ENCODE data around the gene THAP7. TPM values are rescaled to one million over a fixed set of nuclear protein-coding genes. Genes with fewer than 3 reads are reported as not detected.

THAP7 gene
- total and polyA plus RNA-seq, 2 of the 4 experiments (the other 2 are of a cell fraction) = 14.2 to 19.8 TPM

GRCh38 chr22:20995329-20996030 lies 6.4 kb downstream of the THAP7 start:
- Histone ChIP-seq H3K23ac (ENCODE audit: low read depth, low read length) (no peak overlapping the region), H2BK15ac (ENCODE audit: low read depth, low read length) (no peak overlapping the region), H3K18ac (ENCODE audit: low read depth, low read length) (no peak overlapping the region), H3K56ac (ENCODE audit: extremely low read depth, insufficient read depth, low read length) (no peak overlapping the region), H3K36me3 (ENCODE audit: control insufficient read depth, insufficient read depth, low read length) (peaks cover 68% of the 10 kb centered on the region), H3K4me2 (ENCODE audit: low read depth, low read length) (no peak overlapping the region), H3K9ac (ENCODE audit: low read depth, low read length) (no peak overlapping the region), H2BK20ac (ENCODE audit: low read depth, low read length) (no peak overlapping the region), H3K14ac (replicated peaks; ENCODE audit: low read depth, low read length) (no peak overlapping the region), H2BK5ac (ENCODE audit: low read depth, low read length, poor library complexity, severe bottlenecking) (no peak overlapping the region), H2AK5ac (ENCODE audit: low read depth, low read length) (no peak overlapping the region), H4K20me1 (ENCODE audit: insufficient read depth, low read length) (peaks cover 4% of the 10 kb centered on the region; the same call in 1 of the 2 replicates), H3K4me3 (ENCODE audit: insufficient read depth, low read depth, low read length) (no peak overlapping the region), H4K8ac (ENCODE audit: low read depth in 2 of 2, low read length in 2 of 2) (no peak overlapping the region), H3K27me3 (ENCODE audit: control insufficient read depth, insufficient read depth, low read length) (no peaks in the 10 kb centered on the region), H2AK9ac (replicated peaks; ENCODE audit: low read depth, low read length, poor library complexity) (no peak overlapping the region), H3K4me1 (ENCODE audit: control insufficient read depth, insufficient read depth, low read length) (peaks cover 4% of the 10 kb centered on the region), H4K91ac (ENCODE audit: insufficient read depth, low read depth, low read length) (no peak overlapping the region), H4K5ac (ENCODE audit: low read depth, low read length) (no peak overlapping the region), H2BK120ac (ENCODE audit: low read depth, low read length) (no peak overlapping the region), H3K9me1 (ENCODE audit: insufficient read depth, low read length) (no peaks in the 10 kb centered on the region), H3K27ac (ENCODE audit: insufficient read depth, low read length) (no peak overlapping the region), H3K4ac (ENCODE audit: low read depth, low read length) (no peak overlapping the region), H3K79me1 (ENCODE audit: low read depth in 1 of 2, low read length in 2 of 2) (peaks cover 3 to 23% of the 10 kb centered on the region in 2 experiments; a peak in 3 of 4 replicates), H3K9me3 (ENCODE audit: control insufficient read depth, insufficient read depth, low read length) (no peaks in the 10 kb centered on the region), H2AFZ (replicated peaks; ENCODE audit: low read length, poor library complexity) (no peak overlapping the region)
- DNase-seq = no peak
- TF ChIP-seq MAFK (IDR thresholded peaks at IDR 0.05; ENCODE audit: low read depth, low read length) (no peak), USF2 (IDR thresholded peaks at IDR 0.05; ENCODE audit: low read depth, low read length) (no peak), CHD1 (IDR thresholded peaks at IDR 0.05; ENCODE audit: low read depth, low read length) (no peak), FOS (IDR thresholded peaks at IDR 0.05; ENCODE audit: low read depth, low read length) (no peak), MAZ (IDR thresholded peaks at IDR 0.05; ENCODE audit: borderline replicate concordance, low read depth, low read length) (no peak), RCOR1 (IDR thresholded peaks at IDR 0.05; ENCODE audit: insufficient replicate concordance, low read length) (no peak), BHLHE40 (IDR thresholded peaks at IDR 0.05; ENCODE audit: low read depth, low read length) (no peak), CEBPB (IDR thresholded peaks at IDR 0.05; ENCODE audit: low read depth, low read length) (no peak), POLR2A (IDR thresholded peaks at IDR 0.05; ENCODE audit: low read depth, low read length) (no peak), RAD21 (IDR thresholded peaks at IDR 0.05; ENCODE audit: low read length) (no peak), SMC3 (IDR thresholded peaks at IDR 0.05; ENCODE audit: low read depth, low read length) (no peak), NFE2L2 (IDR thresholded peaks at IDR 0.05; ENCODE audit: low read depth, low read length) (no peak)
- TF ChIP-seq, protein P1, sequence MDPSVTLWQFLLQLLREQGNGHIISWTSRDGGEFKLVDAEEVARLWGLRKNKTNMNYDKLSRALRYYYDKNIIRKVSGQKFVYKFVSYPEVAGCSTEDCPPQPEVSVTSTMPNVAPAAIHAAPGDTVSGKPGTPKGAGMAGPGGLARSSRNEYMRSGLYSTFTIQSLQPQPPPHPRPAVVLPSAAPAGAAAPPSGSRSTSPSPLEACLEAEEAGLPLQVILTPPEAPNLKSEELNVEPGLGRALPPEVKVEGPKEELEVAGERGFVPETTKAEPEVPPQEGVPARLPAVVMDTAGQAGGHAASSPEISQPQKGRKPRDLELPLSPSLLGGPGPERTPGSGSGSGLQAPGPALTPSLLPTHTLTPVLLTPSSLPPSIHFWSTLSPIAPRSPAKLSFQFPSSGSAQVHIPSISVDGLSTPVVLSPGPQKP (IDR thresholded peaks at IDR 0.05; ENCODE audit: borderline replicate concordance, low read depth, low read length) = no peak
- TF ChIP-seq, protein P2, sequence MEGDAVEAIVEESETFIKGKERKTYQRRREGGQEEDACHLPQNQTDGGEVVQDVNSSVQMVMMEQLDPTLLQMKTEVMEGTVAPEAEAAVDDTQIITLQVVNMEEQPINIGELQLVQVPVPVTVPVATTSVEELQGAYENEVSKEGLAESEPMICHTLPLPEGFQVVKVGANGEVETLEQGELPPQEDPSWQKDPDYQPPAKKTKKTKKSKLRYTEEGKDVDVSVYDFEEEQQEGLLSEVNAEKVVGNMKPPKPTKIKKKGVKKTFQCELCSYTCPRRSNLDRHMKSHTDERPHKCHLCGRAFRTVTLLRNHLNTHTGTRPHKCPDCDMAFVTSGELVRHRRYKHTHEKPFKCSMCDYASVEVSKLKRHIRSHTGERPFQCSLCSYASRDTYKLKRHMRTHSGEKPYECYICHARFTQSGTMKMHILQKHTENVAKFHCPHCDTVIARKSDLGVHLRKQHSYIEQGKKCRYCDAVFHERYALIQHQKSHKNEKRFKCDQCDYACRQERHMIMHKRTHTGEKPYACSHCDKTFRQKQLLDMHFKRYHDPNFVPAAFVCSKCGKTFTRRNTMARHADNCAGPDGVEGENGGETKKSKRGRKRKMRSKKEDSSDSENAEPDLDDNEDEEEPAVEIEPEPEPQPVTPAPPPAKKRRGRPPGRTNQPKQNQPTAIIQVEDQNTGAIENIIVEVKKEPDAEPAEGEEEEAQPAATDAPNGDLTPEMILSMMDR (conservative IDR thresholded peaks at IDR 0.05; ENCODE audit: low read depth, low read length) = no peak
- BruUV-seq (replicated peaks) = no TSS peak
- 80% methylated on average over 1 of the region's 23 CpGs; no CpG with 5 or more reads in 1 of the 2 experiments for WGBS, 2 experiments (ENCODE audit: extremely low coverage in 2 of 2, insufficient read length in 1 of 2)
- dilution Hi-C loops (cut with HindIII; ENCODE audit: low sequenced_read_pairs, unreplicated experiment) = no loop called here
- in situ Hi-C loops (cut with MboI; ENCODE audit: low sequenced_read_pairs) = no loop called here
- intact Hi-C loops (cut with micrococcal nuclease) = no loop called here
- CTCF ChIA-PET = no interaction called here
- POLR2A ChIA-PET (ENCODE audit: unreplicated experiment) = no interaction called here
- ATAC-seq (ENCODE audit: low read depth) = no peak
